ENCODE results near the gene MAGI2. TPM values are rescaled to one million over a fixed set of nuclear protein-coding genes. Genes with fewer than 3 reads are reported as not detected.

MAGI2 gene
- total RNA-seq, 1 experiment from 2014 or later = 0.22 TPM

GRCh38 chr7:78395298-78396036, 1058.0 kb downstream of the MAGI2 start:
- Histone ChIP-seq H3K27me3 (ENCODE audit: insufficient read depth, low read length) (peaks cover 47% of the 10 kb centered on the region; the same call in 1 of the 2 replicates), H3K4me2 (ENCODE audit: low read length) (no peak overlapping the region), H3K4me1 (ENCODE audit: control insufficient read depth in 1 of 2, insufficient read depth in 2 of 2, low read length in 2 of 2) (no peaks in the 10 kb centered on the region), H3K27ac (ENCODE audit: low read depth, low read length) (no peak overlapping the region), H3K36me3 (ENCODE audit: control insufficient read depth in 1 of 2, insufficient read depth in 2 of 2, low read length in 2 of 2) (no peaks in the 10 kb centered on the region), H2AFZ (ENCODE audit: low read depth, low read length, poor library complexity, severe bottlenecking) (no peak overlapping the region), H3K9me3 (ENCODE audit: control insufficient read depth in 1 of 2, insufficient read depth in 1 of 2, low read depth in 1 of 2, low read length in 2 of 2) (no peaks in the 10 kb centered on the region), H3K79me2 (ENCODE audit: insufficient read depth, low read length) (no peaks in the 10 kb centered on the region), H3K9ac (ENCODE audit: low read length) (no peak overlapping the region), H3K9me2 (ENCODE audit: insufficient read depth) (no peaks in the 10 kb centered on the region), H4K20me1 (ENCODE audit: insufficient read depth) (no peaks in the 10 kb centered on the region), H3K4me3 (replicated peaks in 1 of 2; ENCODE audit: low read depth in 1 of 2, low read length in 2 of 2) (no peak overlapping the region)
- intact Hi-C loops (cut with micrococcal nuclease) = no loop called here
- RAD21 ChIA-PET (ENCODE audit: low non-redundant PET in 1 of 2, low total read pairs in 2 of 2, uncharacterized antibody in 2 of 2, unreplicated experiment in 2 of 2) = no interaction called here
- no peak for TF ChIP-seq TCF7L2 (IDR thresholded peaks at IDR 0.05; ENCODE audit: borderline replicate concordance, extremely low read depth, insufficient read depth, insufficient read length)
- TF ChIP-seq MAX (IDR thresholded peaks at IDR 0.05) = no peak
- TF ChIP-seq CBX3 (IDR thresholded peaks at IDR 0.05; ENCODE audit: low read depth) = no peak
- TF ChIP-seq SIN3A (IDR thresholded peaks at IDR 0.05; ENCODE audit: low read depth) = no peak
- TF ChIP-seq SP1 (IDR thresholded peaks at IDR 0.05; ENCODE audit: low read depth) = no peak
- no peak for TF ChIP-seq YY1 (IDR thresholded peaks at IDR 0.05; ENCODE audit: extremely low read depth, insufficient replicate concordance, low read depth, low read length)
- no peak for TF ChIP-seq REST (IDR thresholded peaks at IDR 0.05; ENCODE audit: low read depth)
- TF ChIP-seq JUND (IDR thresholded peaks at IDR 0.05) = no peak
- TF ChIP-seq ZFX (IDR thresholded peaks at IDR 0.05) = no peak
- no peak for TF ChIP-seq EZH2phosphoT487 (IDR thresholded peaks at IDR 0.05; ENCODE audit: borderline replicate concordance)
- no peak for TF ChIP-seq ZBTB33 (IDR thresholded peaks at IDR 0.05; ENCODE audit: extremely low read depth, insufficient replicate concordance, low read length)
- TF ChIP-seq CTCF (IDR thresholded peaks at IDR 0.05 in 2 of 3, conservative IDR thresholded peaks at IDR 0.05 in 1 of 3; ENCODE audit: borderline replicate concordance in 1 of 3, insufficient read depth in 1 of 3, low read depth in 2 of 3, low read length in 2 of 3) = no peak
- TF ChIP-seq RAD21 (IDR thresholded peaks at IDR 0.05; ENCODE audit: low read depth) = no peak
- no peak for TF ChIP-seq SRF (IDR thresholded peaks at IDR 0.05; ENCODE audit: low read depth)
- no peak for TF ChIP-seq EZH2 (IDR thresholded peaks at IDR 0.05)
- TF ChIP-seq POLR2A (IDR thresholded peaks at IDR 0.05; ENCODE audit: borderline replicate concordance, extremely low read depth, insufficient read depth, insufficient read length) = no peak
- no peak for TF ChIP-seq EGR1 (IDR thresholded peaks at IDR 0.05; ENCODE audit: low read depth)
- DNase-seq (ENCODE audit: low read depth, low spot score) (no peak), ATAC-seq (no peak)
- CTCF ChIA-PET = no interaction called here
- BruUV-seq (replicated peaks) = no TSS peak
- POLR2A ChIA-PET = no interaction called here
